Psoas muscle (tissue), 8 donors: Measurements from ENCODE around the gene PGS1. TPM values are rescaled to one million over a fixed set of nuclear protein-coding genes. Genes with fewer than 3 reads are reported as not detected.
A peak's percentile ranks its signal among the peaks of the same experiment; 100 is the strongest.

ENCODE experiments used
- ATAC-seq, 4 donors: fragments of 200-7000 bp; cut with Tn5 transposase; one replicate each; pipeline ENCODE4 v1.9.1; 2020; ENCODE audit warnings: moderate library complexity in 3 of 4, mild to moderate bottlenecking in 2 of 4
- DNase-seq, 2 donors: peaks; one replicate each; pipeline ENCODE4 v3.0.0-alpha.2; 2020
- H3K27ac ChIP-seq: fragments of 200-600 bp; one replicate; pipeline ENCODE4 v1.8.0; 2022
- H3K27me3 ChIP-seq, 3 donors: fragments of 200-600 bp in 1 of 3; one replicate each; pipeline versions ENCODE4 v1.6.1 to v1.8.0; 2013 to 2022; ENCODE audit warnings: low read length in 2 of 3, mild to moderate bottlenecking in 2 of 3, moderate library complexity in 1 of 3; ENCODE audit not compliant: insufficient read depth in 3 of 3
- H3K36me3 ChIP-seq, 2 donors: fragments of 200-600 bp in 1 of 2; one replicate each; pipeline versions ENCODE4 v1.6.1 to v1.8.0; 2013 to 2022; ENCODE audit warnings: low read depth in 1 of 2, mild to moderate bottlenecking in 1 of 2, moderate library complexity in 1 of 2; ENCODE audit not compliant: insufficient read depth in 1 of 2
- H3K4me1 ChIP-seq: fragments of 200-600 bp; one replicate; pipeline ENCODE4 v1.8.0; 2022
- H3K4me3 ChIP-seq: fragments of 200-600 bp; one replicate; pipeline ENCODE4 v1.8.0; 2022; ENCODE audit warnings: mild to moderate bottlenecking
- H3K9me3 ChIP-seq: fragments of 200-600 bp; one replicate; pipeline ENCODE4 v1.8.0; 2022
- WGBS, 3 donors: extraction: QIAGEN DNeasy Blood & Tissue Kit; methylation state at CpG; one replicate each; pipeline versions ENCODE4 v1.1.6 to v1.1.7; 2013; 5-methylcytosine and 5-hydroxymethylcytosine counted together
- intact Hi-C, 2 donors: fragments of 100-400 bp; cut with DNase I; formaldehyde crosslinking; loops; one replicate each; pipeline versions ENCODE4 v1.11.0 to v1.14.2; 2022
- polyA plus RNA-seq, 3 donors: library from polyadenylated mRNA; stranded (reverse); fragments of 200-250 nt; gene quantifications; one replicate each; pipeline ENCODE4 v1.2.3, GENCODE V29; 2013
- total RNA-seq, 4 donors: library from RNA; stranded (reverse); fragmentation: NEBNext Ultra II Directional in 2 of 4; extraction: Animal tissue kit (Norgen Biotek cat#: 25700) in 2 of 4; gene quantifications; one replicate each; pipeline versions ENCODE4 v1.2.1 to v1.2.4, GENCODE V29; 2021 to 2023
- TF ChIP-seq, protein P1 (sequence below): fragments of 200-600 bp; IDR thresholded peaks from one replicate; pipeline ENCODE4 v1.8.0; 2022; ENCODE audit warnings: antibody characterized with exemption
- donor health status: healthy with polysubstance abuse.
- donor health status: DM: no; HTN: no; CAD: no; lungs with moderate emphysema.
- donor health status: Bipolar disorder and iron deficiency.
- donor health status: healthy.
- donor health status: DM: yes; HTN: yes; CAD: no.
- donor health status: DM: no; HTN: no; CAD: no.
- donor health status: DM: no; HTN: no; CAD: no.
- donor health status: DM: yes; HTN: yes; CAD: no.

PGS1 gene
- total and polyA plus RNA-seq, 7 donors, result 10.2 to 24.2 (median 16.3) TPM

DNA sequence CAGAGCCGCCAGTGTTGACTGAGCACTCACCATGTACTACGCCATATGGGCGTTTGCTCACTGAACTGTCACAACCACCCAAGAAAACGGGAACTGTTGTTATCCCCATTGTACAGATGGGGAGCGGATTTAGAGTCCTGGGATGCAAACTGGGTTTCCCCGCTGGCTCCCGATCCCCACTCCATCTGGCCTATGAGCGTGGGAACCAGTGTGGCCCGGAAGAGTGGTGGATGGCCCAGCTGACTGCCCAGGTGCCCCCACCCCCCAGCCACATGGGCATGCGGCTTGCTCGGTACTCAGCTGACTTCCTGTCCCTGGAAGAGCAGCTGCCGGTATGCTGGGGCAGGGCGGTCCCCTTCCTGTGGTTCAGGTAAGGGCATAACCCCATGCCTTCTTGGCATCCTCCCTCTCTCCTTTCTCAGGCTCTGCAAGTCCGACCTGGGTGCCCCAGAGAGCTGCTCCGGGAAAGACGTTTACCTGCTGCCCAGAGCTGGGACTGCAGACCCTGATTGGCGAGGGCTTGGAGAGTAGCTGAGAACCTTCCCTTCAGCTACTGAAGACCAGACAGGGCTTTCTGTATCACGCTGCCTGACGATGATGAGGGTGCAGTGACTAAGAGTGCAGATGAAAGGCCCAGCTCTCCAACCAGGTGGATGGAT is 34.8 kb upstream of the PGS1 start:
- peak overlapping the region; percentile 56 for H3K4me3 ChIP-seq
- no peaks in the 10 kb centered on the region for H3K36me3 ChIP-seq
- peak overlapping the region; percentile 98 for H3K27ac ChIP-seq
- no peaks in the 10 kb centered on the region for H3K9me3 ChIP-seq
- DNase-seq (no peak), ATAC-seq (no peak)
- intact Hi-C loops, result no loop called here
- H3K4me1 ChIP-seq, result peaks cover 63% of the 10 kb centered on the region
- no peaks in the 10 kb centered on the region for H3K27me3 ChIP-seq
- TF ChIP-seq, protein P1, sequence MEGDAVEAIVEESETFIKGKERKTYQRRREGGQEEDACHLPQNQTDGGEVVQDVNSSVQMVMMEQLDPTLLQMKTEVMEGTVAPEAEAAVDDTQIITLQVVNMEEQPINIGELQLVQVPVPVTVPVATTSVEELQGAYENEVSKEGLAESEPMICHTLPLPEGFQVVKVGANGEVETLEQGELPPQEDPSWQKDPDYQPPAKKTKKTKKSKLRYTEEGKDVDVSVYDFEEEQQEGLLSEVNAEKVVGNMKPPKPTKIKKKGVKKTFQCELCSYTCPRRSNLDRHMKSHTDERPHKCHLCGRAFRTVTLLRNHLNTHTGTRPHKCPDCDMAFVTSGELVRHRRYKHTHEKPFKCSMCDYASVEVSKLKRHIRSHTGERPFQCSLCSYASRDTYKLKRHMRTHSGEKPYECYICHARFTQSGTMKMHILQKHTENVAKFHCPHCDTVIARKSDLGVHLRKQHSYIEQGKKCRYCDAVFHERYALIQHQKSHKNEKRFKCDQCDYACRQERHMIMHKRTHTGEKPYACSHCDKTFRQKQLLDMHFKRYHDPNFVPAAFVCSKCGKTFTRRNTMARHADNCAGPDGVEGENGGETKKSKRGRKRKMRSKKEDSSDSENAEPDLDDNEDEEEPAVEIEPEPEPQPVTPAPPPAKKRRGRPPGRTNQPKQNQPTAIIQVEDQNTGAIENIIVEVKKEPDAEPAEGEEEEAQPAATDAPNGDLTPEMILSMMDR, result no peak
- 67 to 71% (median 69%) methylated on average over 19 of the region's 19 CpGs for WGBS, 3 donors

DNA sequence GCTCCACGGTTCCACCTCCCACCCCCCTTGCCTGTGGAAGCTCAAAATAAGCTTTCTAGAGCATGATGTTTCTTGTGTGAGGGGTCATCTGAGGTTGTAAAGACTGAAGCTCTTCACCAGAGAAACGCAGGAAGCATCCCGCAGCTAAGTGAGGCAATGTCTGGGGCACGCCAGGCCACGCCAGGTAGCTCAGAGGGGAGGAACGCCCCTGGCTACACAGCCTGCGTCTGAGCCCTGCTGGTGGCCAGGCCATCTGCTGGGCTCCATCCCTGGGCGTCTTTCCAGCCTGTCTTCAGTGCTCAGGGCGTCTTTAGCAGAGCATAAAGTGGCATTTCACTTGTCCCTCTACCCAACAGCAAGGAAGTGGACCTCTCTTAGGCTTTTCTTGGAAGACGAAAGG is 33.8 kb upstream of the PGS1 start:
- H3K9me3 ChIP-seq, result no peaks in the 10 kb centered on the region
- WGBS, 3 donors, result 32 to 60% (median 39%) methylated on average over 10 of the region's 10 CpGs
- H3K4me3 ChIP-seq, result no peak overlapping the region
- no peak for DNase-seq
- H3K4me1 ChIP-seq, result peaks cover 63% of the 10 kb centered on the region
- intact Hi-C loops, result no loop called here
- H3K36me3 ChIP-seq, result no peaks in the 10 kb centered on the region
- TF ChIP-seq, protein P1, result no peak
- H3K27ac ChIP-seq, result peak overlapping the region; percentile 98
- no peaks in the 10 kb centered on the region for H3K27me3 ChIP-seq
- no peak for ATAC-seq

DNA sequence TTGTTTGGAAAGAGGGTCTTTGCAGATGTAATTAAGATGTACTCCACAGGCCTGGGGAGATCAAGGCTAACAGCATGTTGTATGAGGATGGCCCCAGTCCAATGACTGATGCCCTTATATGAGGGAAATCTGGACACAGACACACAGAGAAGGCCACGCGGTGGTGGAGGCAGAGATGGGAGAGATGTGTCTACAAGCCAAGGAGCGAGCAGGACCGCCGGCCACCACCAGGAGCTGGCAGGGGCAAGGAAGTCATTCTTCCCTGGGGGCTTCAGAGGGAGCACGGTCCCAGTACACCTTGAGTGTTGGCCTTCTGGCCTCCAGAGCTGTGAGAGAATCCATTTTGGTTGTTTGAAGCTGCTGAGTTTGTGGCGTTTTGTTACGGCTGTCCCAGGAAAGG is 33.3 kb upstream of the PGS1 start:
- H3K4me3 ChIP-seq, result no peak overlapping the region
- TF ChIP-seq, protein P1, result peak; percentile 7
- no peaks in the 10 kb centered on the region for H3K9me3 ChIP-seq
- ATAC-seq (no peak), DNase-seq (no peak)
- peaks cover 67% of the 10 kb centered on the region for H3K4me1 ChIP-seq
- H3K36me3 ChIP-seq, result no peaks in the 10 kb centered on the region
- intact Hi-C loops, result no loop called here
- H3K27me3 ChIP-seq, result no peaks in the 10 kb centered on the region
- peak overlapping the region; percentile 98 for H3K27ac ChIP-seq
- 41 to 65% (median 50%) methylated on average over 8 of the region's 8 CpGs for WGBS, 3 donors

DNA sequence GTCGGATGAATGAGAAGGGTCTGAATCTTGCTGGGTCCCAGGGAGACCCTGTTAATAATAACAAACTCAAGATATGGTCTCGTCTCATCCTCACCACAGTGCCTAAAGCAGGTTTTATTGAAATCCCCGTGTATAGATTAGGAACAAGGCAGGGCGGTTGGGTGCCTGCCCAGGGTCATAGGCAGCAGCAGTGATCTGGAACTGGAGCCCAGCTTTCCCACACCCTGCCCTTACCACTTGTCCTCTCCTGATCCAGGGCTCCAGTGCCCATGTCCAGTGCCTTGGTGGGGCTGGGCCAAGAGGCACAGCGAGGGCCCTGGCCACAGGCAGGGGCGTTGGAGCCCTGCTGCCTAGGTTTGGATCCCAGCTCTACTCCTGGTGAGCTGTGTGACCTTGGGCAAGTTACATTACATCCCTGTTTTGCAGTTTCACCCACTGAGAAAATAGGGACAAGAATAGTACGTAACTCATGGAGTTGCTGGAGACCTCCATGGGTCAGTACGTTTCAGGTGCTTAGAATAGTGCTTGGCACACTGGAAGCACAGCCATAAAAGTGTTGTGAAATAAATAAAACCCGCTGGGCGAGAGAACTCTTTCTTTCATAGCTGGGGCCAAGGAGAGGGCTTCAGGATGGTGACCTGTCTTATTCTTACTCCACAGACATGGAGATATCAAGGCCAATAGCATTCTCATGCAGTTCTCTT is 32.5 kb upstream of the PGS1 start:
- DNase-seq (no peak), ATAC-seq (peak; percentile 46 to 78 (median 63))
- Histone ChIP-seq H3K27me3 (no peaks in the 10 kb centered on the region), H3K27ac (peak overlapping the region; percentile 98), H3K4me3 (no peak overlapping the region), H3K9me3 (no peaks in the 10 kb centered on the region), H3K36me3 (no peaks in the 10 kb centered on the region), H3K4me1 (peaks cover 67% of the 10 kb centered on the region)
- intact Hi-C loops, result loop anchor here in 1 of 2 donors (2.0 kb wide), 1 partner anchor 49 kb away; no protein-coding TSS in a partner anchor
- 48 to 53% (median 53%) methylated on average over 10 of the region's 10 CpGs for whole genome bisulfite sequencing, 3 donors
- TF ChIP-seq, protein P1, result no peak
